M059J (cell line): Measurements from ENCODE around the gene ANXA6. TPM values are rescaled to one million over a fixed set of nuclear protein-coding genes. Genes with fewer than 3 reads are reported as not detected.

Source experiments
- DNase-seq: peaks from one replicate; pipeline ENCODE4 v3.0.0-alpha.2; 2012; ENCODE audit warnings: low read depth
- total RNA-seq: library from RNA; depleted of rRNA; stranded (reverse); fragments of >200 nt; shearing (Covaris generic); gene quantifications from 2 replicates; pipeline ENCODE4 v1.2.3, GENCODE V29; 2014

Gene ANXA6
- total RNA-seq, 1 experiment from 2014 or later, result 66.3 TPM

- DNase-seq, result no peak
These were observed 55.8 kb downstream of the ANXA6 start for GRCh38 chr5:151101746-151102145.

GRCh38 chr5:151101151-151101550 lies 56.4 kb downstream of the ANXA6 start:
- no peak for DNase-seq

GRCh38 chr5:151100681-151101080 lies 56.9 kb downstream of the ANXA6 start:
- no peak for DNase-seq

GRCh38 chr5:151098768-151099121 lies 58.8 kb downstream of the ANXA6 start:
- DNase-seq, result no peak

- DNase-seq, result no peak
These were observed 59.5 kb downstream of the ANXA6 start for GRCh38 chr5:151097820-151098767.

GRCh38 chr5:151097061-151097460 lies 60.5 kb downstream of the ANXA6 start:
- no peak for DNase-seq

- DNase-seq, result no peak
These were observed 61.6 kb downstream of the ANXA6 start for GRCh38 chr5:151096001-151096373.

- no peak for DNase-seq
These were observed 62.1 kb downstream of the ANXA6 start for GRCh38 chr5:151095341-151096000.

- DNase-seq, result no peak
These were observed 62.7 kb downstream of the ANXA6 start for GRCh38 chr5:151094852-151095245.

GRCh38 chr5:151094030-151094851 lies 63.3 kb downstream of the ANXA6 start:
- peak; percentile 73 for DNase-seq

- peak; percentile 95 for DNase-seq
These were observed 64.1 kb downstream of the ANXA6 start for GRCh38 chr5:151093476-151093889.

GRCh38 chr5:151092762-151093161 lies 64.8 kb downstream of the ANXA6 start:
- DNase-seq, result peak; percentile 91

- DNase-seq, result no peak
These were observed 67.9 kb downstream of the ANXA6 start for GRCh38 chr5:151089726-151090125.

- no peak for DNase-seq
These were observed 68.6 kb downstream of the ANXA6 start for GRCh38 chr5:151088986-151089385.

GRCh38 chr5:151087486-151087885 lies 70.1 kb downstream of the ANXA6 start:
- no peak for DNase-seq

GRCh38 chr5:151086905-151087360 lies 70.6 kb downstream of the ANXA6 start:
- peak; percentile 29 for DNase-seq

GRCh38 chr5:151086192-151086869 lies 71.2 kb downstream of the ANXA6 start:
- no peak for DNase-seq

GRCh38 chr5:151085517-151086041 lies 72.0 kb downstream of the ANXA6 start:
- DNase-seq, result peak; percentile 50

- DNase-seq, result no peak
These were observed 73.2 kb downstream of the ANXA6 start for GRCh38 chr5:151084363-151084762.

GRCh38 chr5:151083081-151083676 lies 74.4 kb downstream of the ANXA6 start:
- DNase-seq, result peak; percentile 84
